D721Med (cell line): ENCODE results near the gene SLC15A1.

Source experiments
- DNase-seq: peaks from one replicate; pipeline ENCODE4 v3.0.0; 2011; ENCODE audit warnings: low spot score; ENCODE audit not compliant: insufficient read length
- FAIRE-seq: peaks from 2 replicates; lab custom pipeline; 2011; peaks lifted over from hg19 to GRCh38; lab: Jason Lieb, UNC
- TF ChIP-seq, protein P1 (sequence below): IDR thresholded peaks from 2 replicates; pipeline ENCODE4 v1.5.1; 2012; ENCODE audit warnings: mild to moderate bottlenecking, control low read depth; ENCODE audit not compliant: insufficient read depth; ENCODE audit errors: missing control alignments

SLC15A1 gene

DNA sequence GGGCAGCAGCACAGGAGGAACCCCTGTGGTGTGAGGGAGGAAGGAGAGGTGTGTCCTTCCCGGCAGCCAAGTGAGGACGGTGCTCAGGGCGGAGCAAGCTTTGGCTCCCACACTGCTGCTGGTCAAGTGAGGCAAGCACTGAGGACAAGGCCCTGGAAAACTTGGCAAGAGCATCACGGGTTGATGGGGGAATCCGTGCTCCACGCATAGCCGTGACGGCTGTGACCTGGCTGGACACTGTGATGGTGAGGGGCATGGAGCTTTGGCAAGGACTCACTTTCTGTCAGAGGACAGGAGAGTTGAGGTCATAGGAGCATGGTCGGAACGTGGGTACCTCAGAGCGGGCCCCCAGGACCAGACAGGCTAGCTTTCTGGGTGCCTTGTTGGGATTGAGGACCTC, 29.0 kb upstream of the SLC15A1 start:
- TF ChIP-seq, protein P1, sequence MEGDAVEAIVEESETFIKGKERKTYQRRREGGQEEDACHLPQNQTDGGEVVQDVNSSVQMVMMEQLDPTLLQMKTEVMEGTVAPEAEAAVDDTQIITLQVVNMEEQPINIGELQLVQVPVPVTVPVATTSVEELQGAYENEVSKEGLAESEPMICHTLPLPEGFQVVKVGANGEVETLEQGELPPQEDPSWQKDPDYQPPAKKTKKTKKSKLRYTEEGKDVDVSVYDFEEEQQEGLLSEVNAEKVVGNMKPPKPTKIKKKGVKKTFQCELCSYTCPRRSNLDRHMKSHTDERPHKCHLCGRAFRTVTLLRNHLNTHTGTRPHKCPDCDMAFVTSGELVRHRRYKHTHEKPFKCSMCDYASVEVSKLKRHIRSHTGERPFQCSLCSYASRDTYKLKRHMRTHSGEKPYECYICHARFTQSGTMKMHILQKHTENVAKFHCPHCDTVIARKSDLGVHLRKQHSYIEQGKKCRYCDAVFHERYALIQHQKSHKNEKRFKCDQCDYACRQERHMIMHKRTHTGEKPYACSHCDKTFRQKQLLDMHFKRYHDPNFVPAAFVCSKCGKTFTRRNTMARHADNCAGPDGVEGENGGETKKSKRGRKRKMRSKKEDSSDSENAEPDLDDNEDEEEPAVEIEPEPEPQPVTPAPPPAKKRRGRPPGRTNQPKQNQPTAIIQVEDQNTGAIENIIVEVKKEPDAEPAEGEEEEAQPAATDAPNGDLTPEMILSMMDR: no peak
- no peak for DNase-seq
- no peak for FAIRE-seq

DNA sequence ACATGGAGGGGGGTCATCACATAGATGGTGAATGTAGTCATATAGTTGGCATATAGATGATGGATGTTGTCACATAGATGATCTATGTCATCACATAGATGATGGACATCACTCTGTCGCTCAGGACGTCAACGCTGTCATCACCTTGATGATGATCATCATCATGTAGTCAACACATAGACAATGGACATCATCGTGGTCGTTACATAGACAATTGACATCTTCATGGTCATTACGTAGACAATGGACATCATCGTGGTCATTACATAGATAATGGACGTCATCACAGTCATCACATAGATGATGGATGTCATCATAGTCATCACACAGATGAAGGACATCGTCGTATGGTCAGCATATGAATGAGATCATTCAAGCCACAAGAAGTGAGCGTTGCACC, 28.6 kb upstream of the SLC15A1 start:
- TF ChIP-seq, protein P1: no peak
- DNase-seq (no peak), FAIRE-seq (no peak)

DNA sequence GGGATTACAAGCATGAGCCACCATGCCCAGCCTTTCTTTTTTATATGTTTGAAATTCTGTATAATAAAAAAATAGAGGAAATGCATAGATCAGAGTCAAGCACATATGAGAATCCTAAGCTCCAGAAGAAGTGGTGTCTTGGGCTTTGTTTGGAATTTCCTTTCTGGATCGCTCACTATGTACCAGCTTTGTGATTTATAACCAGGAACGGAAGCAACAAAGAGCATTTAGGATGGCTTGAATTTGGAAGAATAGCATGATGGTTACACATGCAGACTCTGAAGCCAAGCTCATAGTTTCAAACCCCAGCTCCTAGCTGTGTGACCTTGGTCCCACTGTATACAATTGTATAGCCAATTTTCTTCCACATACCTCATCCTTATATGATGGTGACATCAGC, 28.0 kb upstream of the SLC15A1 start:
- TF ChIP-seq, protein P1: no peak
- FAIRE-seq (no peak), DNase-seq (no peak)

DNA sequence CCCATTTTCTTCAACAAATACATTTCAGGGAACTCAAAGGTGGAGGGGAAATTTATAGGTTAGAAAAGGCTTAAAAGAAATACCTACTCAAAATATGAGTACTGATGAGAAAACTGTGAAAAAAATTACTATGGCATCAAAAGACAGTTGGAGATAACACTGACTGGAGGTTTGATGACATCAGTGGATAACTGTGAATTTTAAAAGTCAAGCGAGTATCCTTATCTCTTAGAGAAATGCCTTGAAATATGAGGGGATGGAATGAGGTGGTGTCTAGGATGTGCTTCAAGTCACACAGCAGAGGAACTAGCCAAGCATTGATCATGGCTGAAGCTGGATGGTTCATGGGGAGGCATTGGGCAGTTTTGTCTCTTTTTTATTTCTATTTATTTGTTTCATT, 27.2 kb upstream of the SLC15A1 start:
- TF ChIP-seq, protein P1: no peak
- DNase-seq (no peak), FAIRE-seq (no peak)

DNA sequence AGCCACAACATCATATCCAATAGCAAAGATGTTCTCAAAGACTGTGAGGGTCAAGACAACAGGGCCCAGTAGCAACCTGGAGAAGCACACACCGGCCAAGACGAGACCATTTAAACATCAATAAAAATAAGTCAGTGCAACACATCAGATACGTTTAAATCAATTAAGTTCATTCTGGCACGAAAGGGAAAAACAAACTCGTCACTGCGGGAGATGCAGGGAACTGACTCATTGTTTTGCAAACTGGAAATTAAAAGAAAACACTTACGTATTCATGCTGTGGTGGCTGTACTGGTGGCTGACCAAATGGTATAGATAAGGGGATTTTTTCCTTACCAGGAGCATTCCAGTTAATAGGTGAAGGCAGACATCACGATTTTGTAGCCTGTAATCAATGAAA, 26.3 kb upstream of the SLC15A1 start:
- DNase-seq: no peak
- no peak for FAIRE-seq
- TF ChIP-seq, protein P1: no peak

DNA sequence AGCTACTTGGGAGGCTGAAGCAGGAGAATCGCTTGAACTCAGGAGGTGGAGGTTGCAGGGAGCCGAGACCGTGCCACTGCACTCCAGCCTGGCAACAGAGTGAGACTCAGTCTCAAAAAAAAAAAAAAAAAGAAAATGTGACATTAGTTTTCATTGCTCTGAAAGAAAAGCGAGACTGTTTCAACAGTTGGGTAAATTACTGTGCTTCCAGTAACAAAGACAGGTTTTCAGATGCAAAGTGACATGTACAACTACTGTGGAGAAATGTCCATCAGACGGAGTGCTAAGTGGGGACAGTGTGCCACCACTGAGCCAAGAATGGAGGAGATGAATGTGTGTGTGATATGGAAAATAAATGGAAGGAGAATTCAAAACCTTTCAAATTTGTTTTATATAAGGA, 24.2 kb upstream of the SLC15A1 start:
- FAIRE-seq: no peak
- DNase-seq: no peak
- TF ChIP-seq, protein P1: no peak

DNA sequence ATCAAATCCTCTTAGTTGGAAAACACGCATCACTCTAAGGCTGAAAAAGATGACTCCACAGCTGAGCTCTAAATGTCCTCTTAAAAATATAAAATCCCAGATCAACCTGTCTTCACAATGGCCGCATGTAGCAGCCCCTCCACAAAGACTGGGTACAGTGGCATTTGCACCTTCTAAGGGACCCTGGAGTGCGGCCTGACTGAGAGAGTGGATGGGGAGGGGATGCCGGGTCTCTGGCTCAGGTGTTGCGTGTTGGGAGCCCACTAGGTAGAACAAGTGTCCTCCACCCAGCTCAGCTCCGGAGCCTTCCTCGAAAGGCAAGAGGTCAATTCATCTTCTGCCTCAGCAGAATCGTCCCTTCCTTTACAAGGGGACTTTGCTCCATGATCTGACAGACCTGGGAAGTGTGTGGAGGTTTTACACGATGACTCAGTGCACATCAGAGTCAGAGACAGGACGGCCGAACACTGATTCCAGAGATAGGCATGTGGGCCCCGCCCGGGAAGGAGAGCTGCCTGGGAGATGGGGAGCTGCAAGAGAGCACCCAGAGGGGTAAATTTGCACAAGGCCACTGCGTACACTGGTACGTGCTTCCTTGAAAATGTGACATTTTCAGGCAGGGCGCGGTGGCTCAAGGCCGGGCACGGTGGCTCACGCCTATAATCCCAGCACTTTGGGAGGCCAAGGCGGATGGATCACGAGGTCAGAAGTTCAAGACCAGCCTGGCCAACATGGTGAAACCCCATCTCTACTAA, 23.5 kb upstream of the SLC15A1 start:
- TF ChIP-seq, protein P1: no peak
- no peak for DNase-seq
- no peak for FAIRE-seq
